ENCODE measurements around the gene ANAPC16. TPM values are rescaled to one million over a fixed set of nuclear protein-coding genes. Genes with fewer than 3 reads are reported as not detected.

ANAPC16 gene
- total RNA-seq, 4 donors from 2014 or later, result 57.0 to 83.2 (median 69.3) TPM

DNA sequence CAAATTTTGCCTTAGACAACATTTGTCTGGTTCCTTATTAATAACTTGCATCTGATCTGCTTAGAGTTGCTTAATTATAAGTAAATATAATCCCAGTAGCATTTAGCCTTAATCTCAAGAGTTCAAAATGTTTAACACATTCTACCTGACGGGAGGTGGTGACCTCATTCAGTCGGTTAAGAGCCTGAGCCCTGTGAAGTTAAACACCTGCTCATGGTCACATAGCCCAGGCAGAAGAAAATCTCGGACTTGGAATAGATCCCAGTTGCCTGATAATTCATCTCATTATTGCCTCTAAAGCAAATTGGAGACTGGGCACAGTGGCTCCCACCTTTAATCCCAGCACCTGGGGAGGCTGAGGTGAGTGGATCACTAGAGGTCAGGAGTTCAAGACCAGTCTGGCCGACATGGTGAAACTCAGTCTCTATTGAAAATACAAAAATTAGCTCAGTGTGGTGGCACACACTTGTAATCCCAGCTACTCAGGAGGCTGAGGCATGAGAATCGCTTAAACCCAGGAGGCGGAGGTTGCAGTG, 18.8 kb downstream of the ANAPC16 start:
- Histone ChIP-seq H3K27ac (no peak overlapping the region), H3K36me3 (peaks cover 63% of the 10 kb centered on the region)
- peak in 1 of 2 donors; percentile 6 for DNase-seq (ENCODE audit: low spot score in 2 of 2)

DNA sequence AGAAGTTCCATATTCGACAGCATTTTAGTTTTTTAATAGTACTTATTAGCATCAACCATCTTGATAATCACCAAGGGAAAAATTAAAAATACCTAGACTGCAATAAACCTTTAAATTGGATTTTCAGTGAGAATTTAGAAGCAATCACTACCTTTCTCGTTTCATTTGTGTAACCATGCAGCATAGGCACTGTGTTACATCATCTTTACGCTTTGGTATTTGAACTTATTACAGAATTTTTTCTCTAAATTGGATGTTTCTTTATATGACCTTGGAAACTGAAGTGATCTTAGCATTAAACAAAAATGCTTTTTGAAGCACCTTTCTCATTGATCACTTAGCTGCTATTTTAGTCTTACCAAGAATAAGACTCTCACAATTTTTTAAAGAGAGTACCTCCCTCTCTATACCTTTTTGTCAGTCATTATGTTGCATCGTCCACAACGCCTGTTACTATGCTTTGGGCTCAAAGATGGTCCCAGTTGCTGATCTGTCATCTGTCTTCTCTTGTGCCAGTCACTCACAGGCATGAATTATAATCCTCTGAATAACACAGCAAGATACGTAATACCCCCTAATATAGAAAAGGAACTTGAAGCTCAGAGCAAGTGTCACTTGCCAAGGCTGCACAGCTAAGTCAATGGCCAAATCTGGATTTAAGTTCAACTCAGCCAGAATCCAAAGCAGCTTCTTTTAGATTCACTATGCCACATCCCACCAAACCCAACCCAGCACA, 19.9 kb downstream of the ANAPC16 start:
- H3K27me3 ChIP-seq, result no peaks in the 10 kb centered on the region
- TF ChIP-seq POLR2AphosphoS5 (IDR thresholded peaks at IDR 0.05), result no peak
- TF ChIP-seq, protein P1, sequence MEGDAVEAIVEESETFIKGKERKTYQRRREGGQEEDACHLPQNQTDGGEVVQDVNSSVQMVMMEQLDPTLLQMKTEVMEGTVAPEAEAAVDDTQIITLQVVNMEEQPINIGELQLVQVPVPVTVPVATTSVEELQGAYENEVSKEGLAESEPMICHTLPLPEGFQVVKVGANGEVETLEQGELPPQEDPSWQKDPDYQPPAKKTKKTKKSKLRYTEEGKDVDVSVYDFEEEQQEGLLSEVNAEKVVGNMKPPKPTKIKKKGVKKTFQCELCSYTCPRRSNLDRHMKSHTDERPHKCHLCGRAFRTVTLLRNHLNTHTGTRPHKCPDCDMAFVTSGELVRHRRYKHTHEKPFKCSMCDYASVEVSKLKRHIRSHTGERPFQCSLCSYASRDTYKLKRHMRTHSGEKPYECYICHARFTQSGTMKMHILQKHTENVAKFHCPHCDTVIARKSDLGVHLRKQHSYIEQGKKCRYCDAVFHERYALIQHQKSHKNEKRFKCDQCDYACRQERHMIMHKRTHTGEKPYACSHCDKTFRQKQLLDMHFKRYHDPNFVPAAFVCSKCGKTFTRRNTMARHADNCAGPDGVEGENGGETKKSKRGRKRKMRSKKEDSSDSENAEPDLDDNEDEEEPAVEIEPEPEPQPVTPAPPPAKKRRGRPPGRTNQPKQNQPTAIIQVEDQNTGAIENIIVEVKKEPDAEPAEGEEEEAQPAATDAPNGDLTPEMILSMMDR (IDR thresholded peaks at IDR 0.05), result no peak
- no peak for TF ChIP-seq POLR2A (IDR thresholded peaks at IDR 0.05)
- no peak for TF ChIP-seq EP300 (IDR thresholded peaks at IDR 0.05)
- no peak for DNase-seq (ENCODE audit: low spot score in 2 of 2)
- H3K9me3 ChIP-seq, result no peaks in the 10 kb centered on the region
- H3K36me3 ChIP-seq, result peaks cover 57% of the 10 kb centered on the region
- no peak overlapping the region for H3K27ac ChIP-seq
- WGBS, result 87% methylated on average over 6 of the region's 6 CpGs
- no peak overlapping the region for H3K4me3 ChIP-seq
- H3K4me1 ChIP-seq, result no peaks in the 10 kb centered on the region

More for the DNA sequence above, 18.8 kb downstream of the ANAPC16 start:
- TF ChIP-seq, protein P1 (IDR thresholded peaks at IDR 0.05), result no peak
- TF ChIP-seq EP300 (IDR thresholded peaks at IDR 0.05), result no peak
- TF ChIP-seq POLR2AphosphoS5 (IDR thresholded peaks at IDR 0.05), result no peak
- no peak for TF ChIP-seq POLR2A (IDR thresholded peaks at IDR 0.05)
- WGBS, result 91% methylated on average over 6 of the region's 6 CpGs
- Histone ChIP-seq H3K9me3 (no peaks in the 10 kb centered on the region), H3K4me3 (no peak overlapping the region), H3K27me3 (no peaks in the 10 kb centered on the region), H3K4me1 (peaks cover 7% of the 10 kb centered on the region)

DNA sequence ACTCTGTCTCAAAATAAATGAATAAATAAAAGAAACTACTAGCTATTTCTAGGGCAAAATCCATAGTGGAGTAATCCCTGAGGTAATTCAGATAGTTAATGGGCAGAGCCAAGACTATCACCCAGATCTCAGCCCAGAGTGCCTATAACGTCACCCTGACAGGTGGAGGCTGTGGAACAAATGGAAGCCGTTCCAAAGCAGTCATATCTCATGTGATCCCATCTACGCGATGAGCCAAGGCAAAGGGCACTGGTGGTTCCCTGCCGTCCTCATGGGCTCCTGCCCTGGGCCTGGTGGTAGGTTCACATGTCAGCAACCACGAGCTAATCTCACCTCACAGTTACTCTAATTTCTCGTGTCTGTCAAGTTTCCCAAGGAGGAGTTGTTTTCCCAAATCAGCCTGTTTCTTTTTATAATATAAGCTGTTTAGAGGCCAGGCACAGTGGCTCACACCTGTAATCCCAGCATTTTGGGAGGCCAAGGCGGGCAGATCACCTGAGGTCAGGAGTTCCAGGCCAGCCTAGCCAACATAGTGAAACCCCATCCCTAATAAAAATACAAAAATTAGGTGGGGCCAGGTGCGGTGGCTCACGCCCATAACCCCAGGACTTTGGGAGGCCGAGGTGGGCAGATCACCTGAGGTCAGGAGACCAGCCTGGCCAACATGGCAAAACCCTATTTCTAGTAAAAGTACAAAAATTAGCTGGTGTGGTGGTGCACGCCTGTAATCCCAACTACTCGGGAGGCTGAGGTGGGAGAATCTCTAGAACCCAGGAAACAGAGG, 22.8 kb downstream of the ANAPC16 start:
- peaks cover 33% of the 10 kb centered on the region for H3K36me3 ChIP-seq
- WGBS, result 95% methylated on average over 13 of the region's 13 CpGs

DNA sequence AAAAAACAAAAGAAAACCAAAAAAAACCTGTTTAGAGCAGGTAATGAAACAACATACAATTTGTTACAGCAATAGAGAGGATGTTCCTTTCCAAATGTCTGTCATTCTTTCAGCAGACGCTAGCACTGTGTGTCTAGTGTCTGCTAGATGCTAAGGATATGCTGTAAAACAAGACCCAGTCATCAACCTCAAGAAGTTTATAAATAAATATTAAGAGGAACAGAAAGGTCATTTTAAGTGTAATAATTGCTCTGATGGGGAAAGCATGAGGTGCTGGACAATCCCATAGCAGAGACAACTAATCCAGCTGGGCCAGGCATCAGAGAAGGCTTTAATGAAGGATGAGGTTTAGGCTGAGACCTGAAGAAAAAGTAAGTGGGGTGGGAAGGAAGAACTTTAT, 23.6 kb downstream of the ANAPC16 start:
- H3K27ac ChIP-seq, result no peak overlapping the region
- H3K27me3 ChIP-seq, result no peaks in the 10 kb centered on the region
- 29% methylated on average over 1 of the region's 1 CpG for WGBS
- no peak for TF ChIP-seq POLR2A (IDR thresholded peaks at IDR 0.05)
- TF ChIP-seq, protein P1 (IDR thresholded peaks at IDR 0.05), result no peak
- no peak for TF ChIP-seq POLR2AphosphoS5 (IDR thresholded peaks at IDR 0.05)
- TF ChIP-seq EP300 (IDR thresholded peaks at IDR 0.05), result no peak
- H3K9me3 ChIP-seq, result no peaks in the 10 kb centered on the region
- H3K36me3 ChIP-seq, result peaks cover 24% of the 10 kb centered on the region
- no peak overlapping the region for H3K4me3 ChIP-seq
- DNase-seq (ENCODE audit: low spot score in 2 of 2), result no peak
- H3K4me1 ChIP-seq, result peaks cover 33% of the 10 kb centered on the region

More for the DNA sequence above, 22.8 kb downstream of the ANAPC16 start:
- Histone ChIP-seq H3K9me3 (no peaks in the 10 kb centered on the region), H3K4me3 (no peak overlapping the region), H3K27me3 (no peaks in the 10 kb centered on the region), H3K4me1 (peaks cover 25% of the 10 kb centered on the region), H3K27ac (no peak overlapping the region)
- DNase-seq (ENCODE audit: low spot score in 2 of 2), result no peak
- TF ChIP-seq, protein P1 (IDR thresholded peaks at IDR 0.05), result no peak
- no peak for TF ChIP-seq EP300 (IDR thresholded peaks at IDR 0.05)
- no peak for TF ChIP-seq POLR2A (IDR thresholded peaks at IDR 0.05)
- TF ChIP-seq POLR2AphosphoS5 (IDR thresholded peaks at IDR 0.05), result no peak

DNA sequence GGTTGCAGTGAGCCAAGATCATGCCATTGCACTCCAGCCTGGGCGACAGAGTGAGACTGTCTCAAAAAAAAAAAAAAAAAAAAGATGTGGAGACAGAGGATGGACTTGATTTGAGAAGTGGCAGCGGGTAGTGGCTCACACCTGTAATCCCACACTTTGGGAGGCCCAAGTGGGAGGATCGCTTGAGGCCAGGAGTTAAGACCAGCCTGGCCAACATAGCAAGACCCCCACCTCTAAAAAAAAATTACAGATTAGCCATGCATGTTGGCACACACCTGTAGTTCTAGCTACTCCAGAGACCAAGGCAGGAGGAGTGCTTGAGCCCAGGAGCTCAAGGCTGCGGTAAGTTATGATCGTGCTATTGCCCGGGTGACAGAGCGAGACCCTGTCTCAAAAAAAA, 24.6 kb downstream of the ANAPC16 start:
- no peak overlapping the region for H3K27ac ChIP-seq
- no peak for TF ChIP-seq POLR2A (IDR thresholded peaks at IDR 0.05)
- TF ChIP-seq POLR2AphosphoS5 (IDR thresholded peaks at IDR 0.05), result no peak
- TF ChIP-seq EP300 (IDR thresholded peaks at IDR 0.05), result no peak
- TF ChIP-seq, protein P1 (IDR thresholded peaks at IDR 0.05), result no peak
- no peaks in the 10 kb centered on the region for H3K9me3 ChIP-seq
- no peaks in the 10 kb centered on the region for H3K27me3 ChIP-seq
- 86% methylated on average over 7 of the region's 7 CpGs for WGBS
- peaks cover 42% of the 10 kb centered on the region for H3K4me1 ChIP-seq
- peaks cover 15% of the 10 kb centered on the region for H3K36me3 ChIP-seq
- no peak overlapping the region for H3K4me3 ChIP-seq
- DNase-seq (ENCODE audit: low spot score in 2 of 2), result no peak
